GM19193 (cell line): ENCODE measurements around the gene TRIP12.

Source experiments
- POLR2A ChIP-seq: IDR thresholded peaks from 4 replicates; pipeline ENCODE4 v1.6.1; 2011; ENCODE audit not compliant: insufficient read depth, insufficient read length; ENCODE audit errors: extremely low read depth

Gene TRIP12

GRCh38 chr2:229921892-229922448, at the start of gene TRIP12:
Gene TRIP12 (minus strand): TSS chr2:229922009. CDS start chr2:229880079, 41,930 bp downstream.
- peak; percentile 66 for TF ChIP-seq POLR2A

- TF ChIP-seq POLR2A: no peak
Measured at GRCh38 chr2:229971298-229971790, 49.5 kb upstream of the TRIP12 start.

- no peak for TF ChIP-seq POLR2A
Measured at GRCh38 chr2:229970406-229970805, 48.6 kb upstream of the TRIP12 start.

- TF ChIP-seq POLR2A: no peak
Measured at GRCh38 chr2:229969921-229970320, 48.1 kb upstream of the TRIP12 start.

GRCh38 chr2:229956491-229956890, 34.7 kb upstream of the TRIP12 start:
- TF ChIP-seq POLR2A: no peak

GRCh38 chr2:229955663-229956062, 33.9 kb upstream of the TRIP12 start:
- no peak for TF ChIP-seq POLR2A

GRCh38 chr2:229952256-229952835, 30.5 kb upstream of the TRIP12 start:
- TF ChIP-seq POLR2A: no peak

GRCh38 chr2:229947544-229947943, 25.7 kb upstream of the TRIP12 start:
- no peak for TF ChIP-seq POLR2A

- no peak for TF ChIP-seq POLR2A
Measured at GRCh38 chr2:229945975-229946374, 24.2 kb upstream of the TRIP12 start.

- TF ChIP-seq POLR2A: no peak
Measured at GRCh38 chr2:229943770-229944449, 22.1 kb upstream of the TRIP12 start.

- no peak for TF ChIP-seq POLR2A
Measured at GRCh38 chr2:229943171-229943570, 21.4 kb upstream of the TRIP12 start.

- TF ChIP-seq POLR2A: no peak
Measured at GRCh38 chr2:229942671-229943070, 20.9 kb upstream of the TRIP12 start.

- TF ChIP-seq POLR2A: no peak
Measured at GRCh38 chr2:229937537-229937936, 15.7 kb upstream of the TRIP12 start.

GRCh38 chr2:229931241-229931640, 9.4 kb upstream of the TRIP12 start:
- no peak for TF ChIP-seq POLR2A

- TF ChIP-seq POLR2A: no peak
Measured at GRCh38 chr2:229930656-229931055, 8.8 kb upstream of the TRIP12 start.

GRCh38 chr2:229927817-229928321, 6.1 kb upstream of the TRIP12 start:
- TF ChIP-seq POLR2A: no peak
